ENCODE measurements around the gene MUSTN1.

DNA sequence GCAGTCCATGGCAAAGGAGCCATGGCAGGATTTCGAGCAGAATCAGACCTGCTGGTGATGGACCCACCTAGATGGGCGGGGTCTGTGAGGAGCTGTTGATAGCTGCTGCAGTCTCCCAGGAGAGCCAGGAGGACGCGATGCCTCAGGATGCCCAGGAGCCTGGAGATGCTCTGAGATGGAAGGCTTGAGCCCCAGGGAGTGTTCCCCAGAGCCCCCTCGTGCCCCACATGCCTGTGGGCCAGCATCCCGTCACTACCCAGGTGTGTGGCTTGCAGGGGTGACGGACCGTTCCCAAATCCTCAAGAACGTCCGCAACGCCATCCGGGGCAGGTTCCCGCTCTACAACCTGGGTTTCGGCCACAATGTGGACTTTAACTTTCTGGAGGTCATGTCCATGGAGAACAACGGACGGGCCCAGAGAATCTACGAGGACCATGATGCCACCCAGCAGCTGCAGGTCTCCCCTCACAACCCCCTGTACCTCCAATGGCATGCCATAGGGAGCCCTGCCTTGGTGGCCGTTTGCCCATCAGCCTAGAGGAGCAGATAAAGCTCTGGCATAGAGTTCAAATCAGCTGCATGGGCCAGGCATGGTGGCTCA is 50.7 kb downstream of the MUSTN1 start:
- TF ChIP-seq, protein P1, sequence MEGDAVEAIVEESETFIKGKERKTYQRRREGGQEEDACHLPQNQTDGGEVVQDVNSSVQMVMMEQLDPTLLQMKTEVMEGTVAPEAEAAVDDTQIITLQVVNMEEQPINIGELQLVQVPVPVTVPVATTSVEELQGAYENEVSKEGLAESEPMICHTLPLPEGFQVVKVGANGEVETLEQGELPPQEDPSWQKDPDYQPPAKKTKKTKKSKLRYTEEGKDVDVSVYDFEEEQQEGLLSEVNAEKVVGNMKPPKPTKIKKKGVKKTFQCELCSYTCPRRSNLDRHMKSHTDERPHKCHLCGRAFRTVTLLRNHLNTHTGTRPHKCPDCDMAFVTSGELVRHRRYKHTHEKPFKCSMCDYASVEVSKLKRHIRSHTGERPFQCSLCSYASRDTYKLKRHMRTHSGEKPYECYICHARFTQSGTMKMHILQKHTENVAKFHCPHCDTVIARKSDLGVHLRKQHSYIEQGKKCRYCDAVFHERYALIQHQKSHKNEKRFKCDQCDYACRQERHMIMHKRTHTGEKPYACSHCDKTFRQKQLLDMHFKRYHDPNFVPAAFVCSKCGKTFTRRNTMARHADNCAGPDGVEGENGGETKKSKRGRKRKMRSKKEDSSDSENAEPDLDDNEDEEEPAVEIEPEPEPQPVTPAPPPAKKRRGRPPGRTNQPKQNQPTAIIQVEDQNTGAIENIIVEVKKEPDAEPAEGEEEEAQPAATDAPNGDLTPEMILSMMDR (IDR thresholded peaks at IDR 0.05), result no peak
- TF ChIP-seq POLR2A (IDR thresholded peaks at IDR 0.05), result no peak

All from lower leg skin (tissue), 3 donors.